ENCODE measurements around the gene MYOC. TPM values are rescaled to one million over a fixed set of nuclear protein-coding genes. Genes with fewer than 3 reads are reported as not detected.

MYOC gene
- total RNA-seq, 1 experiment from 2014 or later = not detected

DNA sequence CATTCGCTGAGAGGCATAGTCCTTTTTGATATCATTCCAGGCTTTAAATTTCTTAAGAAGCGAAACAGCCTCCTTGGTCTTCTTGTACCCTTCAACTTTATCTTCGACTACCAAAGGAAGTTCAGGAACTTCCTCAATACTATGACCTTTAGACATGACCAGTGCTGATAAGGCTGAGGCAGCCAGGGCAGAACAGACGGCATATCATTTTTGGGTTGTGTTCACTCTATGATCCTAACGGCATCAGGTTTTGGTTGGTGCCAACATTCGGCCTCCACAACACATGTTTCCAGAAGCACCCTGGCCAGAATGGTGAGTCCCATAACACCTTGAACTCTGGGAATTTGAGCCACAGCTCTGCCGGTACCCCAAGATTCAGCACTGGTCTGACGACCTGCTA lies 31.4 kb upstream of the MYOC start:
- intact Hi-C loops (cut with micrococcal nuclease; ENCODE audit: unreplicated experiment) = no loop called here
- ATAC-seq = no peak
- Histone ChIP-seq H3K36me3 (ENCODE audit: control insufficient read depth, insufficient read depth, low read length) (no peaks in the 10 kb centered on the region), H3K9me3 (ENCODE audit: control insufficient read depth, insufficient read depth, low read depth, low read length) (no peaks in the 10 kb centered on the region), H3K4me3 (ENCODE audit: low read depth in 2 of 2, low read length in 2 of 2) (no peak overlapping the region), H3K27me3 (ENCODE audit: control insufficient read depth, insufficient read depth, low read length) (no peaks in the 10 kb centered on the region), H3K4me1 (ENCODE audit: control insufficient read depth, insufficient read depth, low read length) (no peaks in the 10 kb centered on the region), H3K27ac (ENCODE audit: low read length) (no peak overlapping the region)
- TF ChIP-seq, protein P1, sequence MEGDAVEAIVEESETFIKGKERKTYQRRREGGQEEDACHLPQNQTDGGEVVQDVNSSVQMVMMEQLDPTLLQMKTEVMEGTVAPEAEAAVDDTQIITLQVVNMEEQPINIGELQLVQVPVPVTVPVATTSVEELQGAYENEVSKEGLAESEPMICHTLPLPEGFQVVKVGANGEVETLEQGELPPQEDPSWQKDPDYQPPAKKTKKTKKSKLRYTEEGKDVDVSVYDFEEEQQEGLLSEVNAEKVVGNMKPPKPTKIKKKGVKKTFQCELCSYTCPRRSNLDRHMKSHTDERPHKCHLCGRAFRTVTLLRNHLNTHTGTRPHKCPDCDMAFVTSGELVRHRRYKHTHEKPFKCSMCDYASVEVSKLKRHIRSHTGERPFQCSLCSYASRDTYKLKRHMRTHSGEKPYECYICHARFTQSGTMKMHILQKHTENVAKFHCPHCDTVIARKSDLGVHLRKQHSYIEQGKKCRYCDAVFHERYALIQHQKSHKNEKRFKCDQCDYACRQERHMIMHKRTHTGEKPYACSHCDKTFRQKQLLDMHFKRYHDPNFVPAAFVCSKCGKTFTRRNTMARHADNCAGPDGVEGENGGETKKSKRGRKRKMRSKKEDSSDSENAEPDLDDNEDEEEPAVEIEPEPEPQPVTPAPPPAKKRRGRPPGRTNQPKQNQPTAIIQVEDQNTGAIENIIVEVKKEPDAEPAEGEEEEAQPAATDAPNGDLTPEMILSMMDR (IDR thresholded peaks at IDR 0.05) = no peak
- TF ChIP-seq POLR2AphosphoS5 (IDR thresholded peaks at IDR 0.05; ENCODE audit: low read depth, low read length) (no peak), SIN3A (IDR thresholded peaks at IDR 0.05; ENCODE audit: borderline replicate concordance, insufficient read depth, low read depth, low read length) (no peak), TCF7L2 (IDR thresholded peaks at IDR 0.05; ENCODE audit: low read depth, low read length) (no peak), REST (IDR thresholded peaks at IDR 0.05; ENCODE audit: insufficient read depth in 1 of 2, low read depth in 2 of 2, low read length in 1 of 2) (no peak)
- in situ Hi-C loops (cut with HindIII; ENCODE audit: low pct_unique_long_range_greater_than_20kb, low sequenced_read_pairs) = no loop called here
- DNase-seq (ENCODE audit: low read depth, low spot score) = no peak
- POLR2A ChIA-PET = no interaction called here
- CTCF ChIA-PET = no interaction called here
- no TSS peak for BruUV-seq (replicated peaks)

DNA sequence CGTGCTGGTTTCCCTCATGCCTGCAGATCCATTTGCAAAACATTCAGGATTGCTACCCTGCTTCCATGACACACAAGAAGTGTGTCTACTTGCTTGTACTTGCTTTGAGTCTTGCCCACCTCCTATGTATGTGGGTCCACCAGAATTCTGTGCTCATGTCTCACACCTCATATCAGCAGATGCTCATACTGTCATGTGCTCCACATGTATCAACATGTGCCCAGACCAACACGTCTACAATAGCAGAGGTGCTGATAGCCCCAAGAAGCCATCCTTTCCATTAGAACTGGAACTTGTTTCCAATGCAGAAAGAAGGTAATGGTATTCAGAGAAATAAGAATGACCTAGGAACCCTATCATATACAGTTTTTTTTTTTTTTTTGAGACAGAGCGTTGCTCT lies 27.9 kb upstream of the MYOC start:
- Histone ChIP-seq H3K27ac (ENCODE audit: low read length) (no peak overlapping the region), H3K27me3 (ENCODE audit: control insufficient read depth, insufficient read depth, low read length) (peaks cover under 1% of the 10 kb centered on the region; the same call in 1 of the 2 replicates), H3K4me3 (ENCODE audit: low read depth in 2 of 2, low read length in 2 of 2) (no peak overlapping the region), H3K4me1 (ENCODE audit: control insufficient read depth, insufficient read depth, low read length) (no peaks in the 10 kb centered on the region), H3K9me3 (ENCODE audit: control insufficient read depth, insufficient read depth, low read depth, low read length) (no peaks in the 10 kb centered on the region), H3K36me3 (ENCODE audit: control insufficient read depth, insufficient read depth, low read length) (no peaks in the 10 kb centered on the region)
- DNase-seq (ENCODE audit: low read depth, low spot score) (no peak), ATAC-seq (no peak)
- intact Hi-C loops (cut with micrococcal nuclease; ENCODE audit: unreplicated experiment) = no loop called here
- ChIA-PET POLR2A (no interaction called here), CTCF (no interaction called here)
- BruUV-seq (replicated peaks) = no TSS peak
- no peak for TF ChIP-seq POLR2AphosphoS5 (IDR thresholded peaks at IDR 0.05; ENCODE audit: low read depth, low read length)
- TF ChIP-seq SIN3A (IDR thresholded peaks at IDR 0.05; ENCODE audit: borderline replicate concordance, insufficient read depth, low read depth, low read length) = no peak
- TF ChIP-seq, protein P1 (IDR thresholded peaks at IDR 0.05) = no peak
- TF ChIP-seq TCF7L2 (IDR thresholded peaks at IDR 0.05; ENCODE audit: low read depth, low read length) = no peak
- TF ChIP-seq REST (IDR thresholded peaks at IDR 0.05; ENCODE audit: insufficient read depth in 1 of 2, low read depth in 2 of 2, low read length in 1 of 2) = no peak
- in situ Hi-C loops (cut with HindIII; ENCODE audit: low pct_unique_long_range_greater_than_20kb, low sequenced_read_pairs) = no loop called here
